Nephron (organoid): ENCODE data around the gene PRSS21.

Experiments used
- H3K27ac Mint-ChIP-seq, 3 experiments: 2 replicates each; pipeline ENCODE4 v1.8.0; 2020; ENCODE audit warnings: mixed read lengths in 3 of 3, mild to moderate bottlenecking in 2 of 3, moderate library complexity in 1 of 3
- H3K27me3 Mint-ChIP-seq: 2 replicates; pipeline ENCODE4 v1.8.0; 2021; ENCODE audit warnings: low read depth, mild to moderate bottlenecking, moderate library complexity, mixed read lengths
- H3K36me3 Mint-ChIP-seq: 2 replicates; pipeline ENCODE4 v1.8.0; 2020; ENCODE audit warnings: low read depth, mixed read lengths
- H3K4me1 Mint-ChIP-seq: 2 replicates; pipeline ENCODE4 v1.8.0; 2020; ENCODE audit warnings: mixed read lengths
- H3K4me3 Mint-ChIP-seq, 3 experiments: 2 replicates each; pipeline ENCODE4 v1.8.0; 2020; ENCODE audit warnings: mild to moderate bottlenecking in 3 of 3, mixed read lengths in 3 of 3, moderate library complexity in 2 of 3
- H3K9me3 Mint-ChIP-seq: 2 replicates; pipeline ENCODE4 v1.8.0; 2020; ENCODE audit warnings: mixed read lengths
- CTCF ChIP-seq, 3 experiments: fragments of 200-600 bp; sonication (generic); IDR thresholded peaks; one replicate each; pipeline ENCODE4 v1.5.0; 2021; ENCODE audit warnings: antibody characterized with exemption in 3 of 3; ENCODE audit not compliant: unreplicated experiment in 3 of 3

Gene PRSS21

GRCh38 chr16:2822496-2822895 lies 5.5 kb downstream of the PRSS21 start:
- Mint-ChIP-seq H3K4me1 (no peaks in the 10 kb centered on the region), H3K27me3 (peaks cover 10% of the 10 kb centered on the region), H3K27ac (no peak overlapping the region), H3K9me3 (no peaks in the 10 kb centered on the region), H3K36me3 (no peaks in the 10 kb centered on the region), H3K4me3 (no peak overlapping the region)
- no peak for TF ChIP-seq CTCF (IDR thresholded peaks at IDR 0.05; ENCODE audit: unreplicated experiment in 3 of 3)

GRCh38 chr16:2824626-2825025 lies 7.6 kb downstream of the PRSS21 start:
- Mint-ChIP-seq H3K4me1 (no peaks in the 10 kb centered on the region), H3K27ac (no peak overlapping the region), H3K4me3 (no peak overlapping the region), H3K9me3 (no peaks in the 10 kb centered on the region), H3K36me3 (no peaks in the 10 kb centered on the region), H3K27me3 (peaks cover 11% of the 10 kb centered on the region)
- no peak for TF ChIP-seq CTCF (IDR thresholded peaks at IDR 0.05; ENCODE audit: unreplicated experiment in 3 of 3)

- Mint-ChIP-seq H3K27me3 (peaks cover 11% of the 10 kb centered on the region), H3K9me3 (no peaks in the 10 kb centered on the region), H3K36me3 (no peaks in the 10 kb centered on the region), H3K4me3 (no peak overlapping the region), H3K4me1 (no peaks in the 10 kb centered on the region), H3K27ac (no peak overlapping the region)
- TF ChIP-seq CTCF (IDR thresholded peaks at IDR 0.05; ENCODE audit: unreplicated experiment in 3 of 3), result no peak
These were observed 8.2 kb downstream of the PRSS21 start for GRCh38 chr16:2825049-2825742.

- Mint-ChIP-seq H3K27ac (no peak overlapping the region), H3K4me3 (no peak overlapping the region), H3K4me1 (no peaks in the 10 kb centered on the region)
These were observed 8.9 kb downstream of the PRSS21 start for GRCh38 chr16:2825906-2826305.

GRCh38 chr16:2826591-2827373 lies 9.7 kb downstream of the PRSS21 start:
- no peak for TF ChIP-seq CTCF (IDR thresholded peaks at IDR 0.05; ENCODE audit: unreplicated experiment in 3 of 3)
- no peak overlapping the region for H3K27ac Mint-ChIP-seq
- H3K4me3 Mint-ChIP-seq, result no peak overlapping the region
- H3K9me3 Mint-ChIP-seq, result no peaks in the 10 kb centered on the region
- H3K36me3 Mint-ChIP-seq, result no peaks in the 10 kb centered on the region
- no peaks in the 10 kb centered on the region for H3K4me1 Mint-ChIP-seq
- peaks cover 11% of the 10 kb centered on the region for H3K27me3 Mint-ChIP-seq

More at GRCh38 chr16:2825906-2826305, 8.9 kb downstream of the PRSS21 start:
- peaks cover 11% of the 10 kb centered on the region for H3K27me3 Mint-ChIP-seq
- H3K36me3 Mint-ChIP-seq, result no peaks in the 10 kb centered on the region
- no peak for TF ChIP-seq CTCF (IDR thresholded peaks at IDR 0.05; ENCODE audit: unreplicated experiment in 3 of 3)
- no peaks in the 10 kb centered on the region for H3K9me3 Mint-ChIP-seq
